Activated CD4-positive, alpha-beta memory T cell treated with anti-CD3 and anti-CD28 coated beads, Interleukin-2, amount 10 ng/mL, durations not matched to agents 7 days and 5 days (primary cell): ENCODE results near the gene KRT4. TPM values are rescaled to one million over a fixed set of nuclear protein-coding genes. Genes with fewer than 3 reads are reported as not detected.
"Not testable (repeated sequence)": the region's sequence is repeated elsewhere in the genome, so short reads cannot be mapped to it uniquely, and the experiment has no call there.

ENCODE experiments used
- CTCF ChIA-PET: fragments of 350-600 bp; sonication (Branson Sonifier 250); formaldehyde crosslinking; loops from one replicate; lab custom pipeline; 2021; ENCODE audit warnings: antibody characterized with exemption, inconsistent platforms; lab: Charles Lee
- POLR2A ChIA-PET: fragments of 350-600 bp; sonication (Branson Sonifier 250); formaldehyde crosslinking; loops from one replicate; lab custom pipeline; 2021; ENCODE audit warnings: antibody characterized with exemption; lab: Charles Lee
- DNase-seq: peaks from one replicate; pipeline ENCODE4 v3.0.0-alpha.2; 2020
- H3K27ac Mint-ChIP-seq: one replicate; pipeline ENCODE4 v1.8.0; 2021; ENCODE audit warnings: mild to moderate bottlenecking, mixed read lengths
- H3K27me3 Mint-ChIP-seq: one replicate; pipeline ENCODE4 v1.8.0; 2021; ENCODE audit warnings: mixed read lengths
- H3K36me3 Mint-ChIP-seq: one replicate; pipeline ENCODE4 v1.8.0; 2021; ENCODE audit warnings: low read depth, mixed read lengths
- H3K4me1 Mint-ChIP-seq: one replicate; pipeline ENCODE4 v1.8.0; 2021; ENCODE audit warnings: mixed read lengths
- H3K4me3 Mint-ChIP-seq: one replicate; pipeline ENCODE4 v1.8.0; 2021; ENCODE audit warnings: mild to moderate bottlenecking, mixed read lengths
- H3K9me3 Mint-ChIP-seq: one replicate; pipeline ENCODE4 v1.8.0; 2021; ENCODE audit warnings: mixed read lengths
- total RNA-seq, 2 experiments: library from RNA; stranded (reverse); gene quantifications; one replicate each; pipeline ENCODE4 v1.2.3, GENCODE V29; 2021

KRT4 gene
- total RNA-seq, 2 experiments from 2014 or later: not detected

DNA sequence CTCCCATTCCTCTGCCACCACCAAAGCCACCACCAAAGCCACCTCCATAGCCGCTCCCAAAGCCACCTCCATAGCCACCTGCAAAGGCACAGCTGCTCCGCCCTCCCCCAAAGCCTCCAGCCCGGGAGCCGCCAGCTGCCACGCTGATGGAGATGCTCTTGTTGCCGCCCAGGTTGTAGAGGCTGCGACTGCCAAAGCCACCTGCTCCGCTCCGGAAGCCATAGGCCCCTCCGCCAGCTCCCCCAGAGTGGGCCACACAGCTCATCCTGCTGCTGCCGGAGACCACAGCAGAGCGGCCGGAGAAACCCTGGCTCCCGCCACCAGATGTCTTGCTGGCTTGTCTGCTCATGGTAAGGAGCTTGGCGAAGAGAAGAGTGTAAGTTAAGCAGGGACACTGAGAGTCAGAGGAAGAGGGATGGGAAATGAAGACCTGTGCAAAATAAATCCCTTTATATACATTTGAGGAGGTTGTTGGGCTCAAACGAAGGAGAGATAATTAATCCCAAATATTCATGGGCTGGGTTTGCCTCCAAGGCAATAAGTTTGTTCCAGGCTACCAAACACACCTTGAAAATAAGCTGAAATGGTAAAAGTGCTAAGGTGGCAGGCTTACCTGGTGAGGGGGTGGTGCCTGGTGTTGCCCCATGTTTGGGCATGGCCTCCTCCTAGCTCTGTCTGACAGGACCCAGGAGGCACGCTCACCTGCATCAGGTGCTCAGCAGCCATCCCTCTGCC lies 18.1 kb downstream of the KRT4 start, which contains the start of gene KRT3:
KRT3 (minus strand) TSS at position 424 of the 735 bp plus-strand sequence; CDS start at position 349, 75 bp downstream.
- Mint-ChIP-seq H3K9me3 (no peaks in the 10 kb centered on the region), H3K27ac (no peak within 1 kb of the TSS), H3K4me1 (peaks cover 3% of the 10 kb centered on the region), H3K27me3 (peaks cover 8% of the 10 kb centered on the region), H3K36me3 (no peaks in the 10 kb centered on the region), H3K4me3 (no peak within 1 kb of the TSS)
- no peak for DNase-seq
- ChIA-PET CTCF (interaction anchor here (3.0 kb wide), 1 partner anchor 84 kb away, joined by 7 read pairs; no protein-coding TSS in a partner anchor), POLR2A (no interaction called here)

DNA sequence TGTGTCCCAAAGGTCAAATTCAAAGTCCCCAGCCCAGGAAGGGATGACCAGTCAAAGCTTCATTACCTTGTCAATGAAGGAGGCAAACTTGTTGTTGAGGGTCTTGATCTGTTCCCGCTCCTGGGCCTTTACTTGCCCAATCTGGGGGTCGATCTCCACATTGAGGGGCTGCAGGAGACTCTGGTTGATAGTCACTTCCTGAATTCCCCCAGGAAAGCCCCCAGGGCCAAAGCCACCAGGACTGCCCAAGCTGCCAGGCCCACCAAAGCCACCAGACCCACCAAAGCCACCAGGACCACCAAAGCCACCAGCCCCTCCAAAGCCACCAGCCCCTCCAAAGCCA lies 18.6 kb downstream of the KRT4 start:
- peaks cover 13% of the 10 kb centered on the region for H3K27me3 Mint-ChIP-seq
- POLR2A ChIA-PET, H3K36me3 Mint-ChIP-seq, H3K9me3 Mint-ChIP-seq, DNase-seq, H3K4me3 Mint-ChIP-seq, H3K27ac Mint-ChIP-seq, H3K4me1 Mint-ChIP-seq: not testable (repeated sequence)
- CTCF ChIA-PET: interaction anchor here (3.0 kb wide), 1 partner anchor 84 kb away, joined by 7 read pairs; no protein-coding TSS in a partner anchor

DNA sequence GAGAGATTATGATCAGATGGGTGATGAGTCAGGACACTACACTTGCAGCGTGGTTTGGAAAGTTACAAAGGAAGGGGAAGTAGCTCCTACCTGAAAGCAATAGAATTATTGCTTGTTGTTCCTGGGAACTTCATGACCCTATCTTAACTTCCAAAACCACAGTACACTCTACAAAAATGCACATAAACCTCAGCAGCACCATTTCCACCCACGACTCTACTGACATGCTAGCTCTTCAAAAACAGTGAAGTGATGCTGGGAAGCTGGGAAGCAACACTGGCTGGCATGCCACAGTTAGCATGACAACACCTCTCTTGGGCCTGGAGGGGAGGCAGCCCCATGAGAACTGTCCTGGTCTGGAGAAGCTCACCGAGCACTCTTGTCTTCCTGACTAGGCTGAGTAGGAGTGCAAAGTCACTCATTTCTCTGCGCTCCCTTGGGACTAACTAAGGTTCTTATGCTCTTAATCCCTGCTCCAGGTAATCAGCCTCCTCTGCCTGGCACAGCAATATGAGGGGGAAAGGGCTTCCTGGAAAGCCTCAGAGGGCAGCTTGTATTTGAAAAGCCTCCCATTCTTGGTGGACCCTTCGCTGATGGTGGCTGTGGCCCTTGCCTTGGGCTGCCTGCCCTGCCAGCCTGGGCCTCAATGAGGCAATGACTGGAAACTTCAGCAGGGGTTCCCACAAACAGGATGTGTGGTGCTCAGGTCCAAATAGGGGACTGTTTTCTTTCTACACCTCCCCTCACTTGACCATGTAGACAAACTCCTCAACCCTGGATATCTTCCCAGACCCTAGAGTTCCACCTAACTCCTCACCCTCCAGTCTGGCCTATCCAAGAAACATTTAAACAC lies 19.2 kb downstream of the KRT4 start:
- no peak for DNase-seq
- H3K9me3 Mint-ChIP-seq: no peaks in the 10 kb centered on the region
- peaks cover 3% of the 10 kb centered on the region for H3K4me1 Mint-ChIP-seq
- no peaks in the 10 kb centered on the region for H3K36me3 Mint-ChIP-seq
- H3K27me3 Mint-ChIP-seq: peaks cover 18% of the 10 kb centered on the region
- CTCF ChIA-PET: interaction anchor here (3.0 kb wide), 1 partner anchor 85 kb away, joined by 7 read pairs; no protein-coding TSS in a partner anchor
- H3K27ac Mint-ChIP-seq: no peak overlapping the region
- POLR2A ChIA-PET: no interaction called here
- H3K4me3 Mint-ChIP-seq: no peak overlapping the region

DNA sequence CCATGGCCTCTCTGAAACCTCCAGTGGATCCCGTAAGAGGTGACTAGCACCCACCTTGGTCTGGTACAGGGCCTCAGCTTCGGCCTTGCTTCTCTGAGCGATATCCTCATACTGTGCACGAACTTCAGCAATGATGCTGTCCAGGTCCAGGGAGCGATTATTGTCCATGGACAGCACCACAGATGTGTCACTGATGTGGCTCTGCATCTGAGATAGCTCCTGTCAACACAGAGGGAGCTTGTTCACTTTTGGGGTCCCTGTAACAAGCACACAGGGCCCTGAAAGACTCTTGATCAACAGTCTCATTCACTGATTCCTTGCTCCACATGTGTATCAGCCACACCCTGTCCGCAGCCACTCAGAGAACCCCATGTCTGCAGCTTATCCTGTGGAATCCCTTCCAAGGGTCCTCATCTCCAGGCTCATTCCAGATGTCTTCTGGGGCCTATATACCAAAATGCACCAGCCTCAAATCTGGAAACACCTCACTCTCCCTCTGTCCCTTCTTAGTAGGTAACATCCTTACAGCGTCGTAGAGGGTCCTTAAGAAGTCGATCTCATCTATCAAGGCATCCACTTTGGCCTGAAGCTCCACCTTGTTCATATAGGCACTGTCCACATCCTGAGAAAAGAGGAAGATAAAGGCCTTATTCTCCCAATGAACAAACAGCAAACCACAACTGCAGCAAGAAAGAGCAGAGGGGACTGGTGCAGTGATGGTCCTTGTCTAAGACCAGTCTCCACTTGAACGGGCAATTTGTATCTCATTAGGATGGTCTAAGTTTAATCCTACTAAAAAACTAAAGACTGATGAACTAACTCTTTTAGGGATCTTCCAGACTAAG lies 21.5 kb downstream of the KRT4 start:
- peaks cover 32% of the 10 kb centered on the region for H3K27me3 Mint-ChIP-seq
- ChIA-PET CTCF (no interaction called here), POLR2A (no interaction called here)
- peaks cover 3% of the 10 kb centered on the region for H3K4me1 Mint-ChIP-seq
- DNase-seq: no peak
- no peaks in the 10 kb centered on the region for H3K9me3 Mint-ChIP-seq
- H3K4me3 Mint-ChIP-seq: no peak overlapping the region
- H3K36me3 Mint-ChIP-seq: no peaks in the 10 kb centered on the region
- no peak overlapping the region for H3K27ac Mint-ChIP-seq

DNA sequence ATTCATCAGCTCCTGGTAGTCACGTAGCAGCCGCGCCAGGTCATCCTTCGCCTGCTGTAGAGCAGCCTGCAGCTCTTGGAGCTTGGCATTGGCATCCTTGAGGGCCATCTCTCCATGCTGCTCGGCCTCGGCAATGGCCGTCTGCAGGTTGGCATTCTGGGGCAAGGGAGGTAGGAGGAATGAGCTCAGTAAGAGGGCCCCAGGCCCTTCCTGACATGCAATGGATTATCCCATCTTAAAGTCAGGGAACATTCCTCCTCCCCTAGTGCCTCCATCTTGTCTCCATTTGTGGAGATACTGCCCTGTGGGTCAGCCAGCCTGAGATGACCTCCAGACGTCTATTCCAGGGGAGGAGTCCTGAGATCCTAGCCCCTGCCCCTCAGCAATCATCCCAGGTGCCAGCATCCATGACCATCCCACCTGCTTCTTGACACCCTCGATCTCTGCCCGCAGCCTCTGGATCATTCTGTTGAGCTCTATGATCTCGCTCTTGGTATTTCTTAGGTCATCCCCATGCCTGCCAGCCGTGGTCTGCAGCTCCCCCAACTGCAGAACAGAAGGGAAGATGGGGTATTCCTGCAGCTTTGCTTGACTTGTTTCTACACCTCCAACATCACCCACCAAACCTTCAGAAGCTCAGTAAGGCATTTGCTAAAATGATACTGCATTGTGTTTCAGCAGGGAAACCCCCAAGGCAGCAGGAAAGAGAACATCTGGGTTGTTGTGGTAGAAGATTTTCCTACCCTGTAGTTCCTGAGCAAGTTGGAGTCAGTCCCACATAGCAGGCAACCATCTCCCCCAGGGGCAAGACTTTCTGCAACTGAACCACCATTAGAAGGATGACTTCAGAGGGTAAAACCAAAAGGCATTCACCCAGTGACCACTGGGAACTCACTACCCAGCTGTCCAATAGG lies 22.4 kb downstream of the KRT4 start:
- DNase-seq: no peak
- Mint-ChIP-seq H3K27me3 (peaks cover 32% of the 10 kb centered on the region), H3K27ac (no peak overlapping the region), H3K36me3 (no peaks in the 10 kb centered on the region), H3K9me3 (no peaks in the 10 kb centered on the region), H3K4me3 (no peak overlapping the region), H3K4me1 (peaks cover 3% of the 10 kb centered on the region)
- CTCF ChIA-PET: no interaction called here
- POLR2A ChIA-PET: no interaction called here

DNA sequence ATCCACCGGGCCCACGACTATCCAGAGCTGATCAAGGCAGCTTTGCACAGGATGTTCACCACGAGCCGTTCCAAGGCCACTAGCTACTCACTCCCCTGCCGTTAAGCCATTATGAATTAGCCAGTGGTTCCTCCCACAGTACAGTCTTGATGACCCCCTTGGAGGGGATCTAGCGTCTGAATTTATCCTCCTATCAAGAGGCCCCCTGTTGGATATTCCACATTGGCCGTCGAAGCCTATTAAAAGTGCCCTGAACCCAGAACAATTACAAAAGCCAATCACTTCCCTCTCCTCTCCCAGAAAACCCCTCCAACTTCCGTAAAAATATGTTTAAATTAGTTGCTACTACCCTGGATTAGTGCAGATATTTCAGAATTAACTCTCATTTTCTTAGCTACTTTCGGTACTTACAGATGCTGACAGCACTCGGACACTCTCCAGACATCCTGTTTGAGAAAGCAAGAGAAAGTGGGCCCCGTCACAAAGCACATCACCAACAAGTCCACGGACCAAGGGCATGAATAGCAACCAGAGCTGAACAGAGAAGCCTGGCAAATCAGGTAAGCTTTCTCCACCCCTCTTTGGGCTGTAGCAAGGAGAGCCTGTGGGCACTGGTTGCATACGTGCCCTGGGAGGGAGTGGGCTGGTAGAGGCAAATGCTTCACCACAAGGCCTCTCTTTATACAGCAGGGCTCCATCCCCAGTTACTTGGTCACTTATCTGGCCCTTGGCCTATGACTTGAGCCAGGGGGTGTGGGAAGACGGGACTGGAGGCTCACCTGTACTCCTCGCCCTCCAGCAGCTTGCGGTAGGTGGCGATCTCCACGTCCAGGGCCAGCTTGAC lies 23.3 kb downstream of the KRT4 start:
- Mint-ChIP-seq H3K4me1 (peaks cover 3% of the 10 kb centered on the region), H3K36me3 (no peaks in the 10 kb centered on the region), H3K27me3 (peaks cover 34% of the 10 kb centered on the region), H3K27ac (no peak overlapping the region), H3K9me3 (no peaks in the 10 kb centered on the region), H3K4me3 (no peak overlapping the region)
- DNase-seq: no peak
- POLR2A ChIA-PET: no interaction called here
- CTCF ChIA-PET: no interaction called here

DNA sequence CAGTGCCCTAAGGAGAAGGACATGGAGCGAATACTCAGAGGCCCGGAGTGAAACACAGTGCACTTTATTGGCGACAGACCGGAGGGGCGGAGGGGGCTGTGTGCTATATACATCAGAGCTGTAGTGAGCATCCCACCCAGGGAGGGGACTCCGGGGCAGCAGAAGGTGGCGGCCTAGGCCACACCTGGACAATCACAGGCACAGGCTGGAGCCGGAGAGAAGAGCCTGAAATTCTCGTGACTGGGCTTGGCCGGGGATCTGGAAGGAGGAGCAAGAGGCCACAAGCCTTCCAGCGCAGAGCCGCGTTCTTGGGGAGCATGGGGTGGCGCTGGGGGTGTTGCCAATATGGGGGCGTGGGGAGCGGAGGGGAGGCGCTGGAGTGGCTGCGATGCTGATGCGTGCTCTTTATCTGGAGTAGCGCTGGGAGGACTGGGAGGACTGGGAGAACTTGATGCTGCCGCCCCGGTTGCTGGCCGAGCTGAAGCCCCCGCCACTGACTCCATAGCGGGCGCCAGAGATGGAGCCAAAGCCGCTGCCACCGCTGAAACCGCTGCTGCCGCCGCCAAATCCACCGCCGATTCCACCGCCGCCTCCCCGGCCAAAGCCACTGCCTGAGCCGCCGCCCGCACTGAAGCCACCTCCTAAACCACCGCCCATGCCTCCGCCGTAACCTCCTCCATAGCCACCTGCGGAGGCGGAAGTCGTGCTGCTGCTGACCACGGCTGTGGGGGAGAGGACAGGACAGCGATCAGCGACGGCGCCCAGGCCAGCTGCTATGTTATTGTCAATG lies 24.1 kb downstream of the KRT4 start:
- Mint-ChIP-seq H3K4me1 (peaks cover 3% of the 10 kb centered on the region), H3K36me3 (no peaks in the 10 kb centered on the region), H3K27ac (no peak overlapping the region), H3K27me3 (peaks cover 40% of the 10 kb centered on the region), H3K9me3 (no peaks in the 10 kb centered on the region), H3K4me3 (no peak overlapping the region)
- DNase-seq: no peak
- CTCF ChIA-PET: no interaction called here
- POLR2A ChIA-PET: no interaction called here

DNA sequence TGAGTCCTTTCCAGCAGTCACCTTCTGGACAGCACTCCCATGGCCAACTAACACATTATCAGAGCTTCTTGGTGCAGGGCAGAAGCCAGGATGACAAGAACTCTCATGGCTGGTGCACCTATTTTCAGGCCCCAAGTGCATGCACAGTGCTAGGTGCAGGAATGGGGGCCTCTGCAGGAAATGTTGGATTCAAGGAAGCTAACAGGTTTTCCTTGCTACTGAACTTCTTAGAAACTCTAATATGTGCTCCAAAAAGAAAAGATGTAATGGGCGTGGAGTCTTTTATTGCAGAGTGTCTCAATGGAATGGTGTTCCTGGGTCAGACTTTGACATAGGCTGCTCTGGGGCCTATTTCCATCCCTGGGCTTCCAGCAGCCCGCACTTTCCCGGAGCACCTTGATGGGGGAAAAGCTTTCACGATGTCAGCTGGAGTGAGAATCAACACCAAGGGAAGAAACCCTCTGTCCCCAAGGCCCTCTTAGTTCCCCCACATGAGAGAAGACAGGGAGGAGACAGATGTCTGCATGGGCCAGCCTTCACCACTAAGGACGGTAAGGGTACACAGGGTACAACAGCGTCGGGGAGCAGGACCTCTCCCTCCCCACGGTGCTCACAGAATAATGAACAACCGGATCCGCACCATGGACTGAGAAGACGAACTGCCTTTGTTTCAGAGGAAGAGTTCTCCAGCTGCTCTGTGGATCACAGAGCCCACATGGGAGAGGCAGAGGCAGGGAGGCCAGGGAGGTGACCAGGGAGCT lies 24.9 kb downstream of the KRT4 start:
- CTCF ChIA-PET: no interaction called here
- no peak overlapping the region for H3K27ac Mint-ChIP-seq
- no peaks in the 10 kb centered on the region for H3K9me3 Mint-ChIP-seq
- no peaks in the 10 kb centered on the region for H3K4me1 Mint-ChIP-seq
- no peaks in the 10 kb centered on the region for H3K36me3 Mint-ChIP-seq
- no peak overlapping the region for H3K4me3 Mint-ChIP-seq
- no peak for DNase-seq
- H3K27me3 Mint-ChIP-seq: peaks cover 42% of the 10 kb centered on the region
- POLR2A ChIA-PET: no interaction called here

DNA sequence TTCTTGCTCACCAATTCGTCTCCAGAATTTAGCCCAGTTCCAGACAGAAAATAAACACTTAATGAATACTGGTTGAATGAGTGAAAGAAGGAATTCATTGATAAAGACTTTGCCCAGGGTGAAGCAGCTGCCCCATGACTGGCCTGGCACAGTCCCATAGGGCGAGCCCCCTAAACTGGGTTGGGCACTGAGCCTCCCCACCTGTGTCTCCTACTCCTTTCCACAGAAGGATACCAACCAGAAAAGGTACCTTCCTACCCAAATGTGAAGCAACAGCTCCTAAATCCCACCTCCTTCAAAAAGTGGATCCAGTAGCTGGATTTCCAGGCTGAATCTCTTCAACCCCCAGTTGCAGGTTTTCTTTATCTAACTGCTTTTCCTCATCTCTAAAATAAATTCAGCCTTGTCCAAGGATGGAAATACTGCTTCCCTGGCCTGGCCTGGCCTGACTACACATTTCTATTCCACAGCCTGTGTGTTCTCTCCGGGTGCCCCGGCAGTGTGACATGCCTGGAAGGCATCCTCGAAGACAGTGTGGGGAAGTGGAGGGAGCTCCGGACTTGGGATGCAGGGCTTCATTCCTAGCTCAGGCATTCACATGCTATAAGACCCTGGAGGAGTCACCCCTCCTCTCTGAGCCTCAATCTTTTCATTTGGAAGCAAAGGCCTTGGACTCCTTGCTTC lies 25.6 kb downstream of the KRT4 start:
- POLR2A ChIA-PET: no interaction called here
- Mint-ChIP-seq H3K9me3 (no peaks in the 10 kb centered on the region), H3K4me1 (no peaks in the 10 kb centered on the region), H3K27ac (no peak overlapping the region), H3K27me3 (peaks cover 49% of the 10 kb centered on the region), H3K36me3 (no peaks in the 10 kb centered on the region), H3K4me3 (no peak overlapping the region)
- no peak for DNase-seq
- CTCF ChIA-PET: no interaction called here
